ENCODE measurements around the gene JAZF1. TPM values are rescaled to one million over a fixed set of nuclear protein-coding genes. Genes with fewer than 3 reads are reported as not detected.

JAZF1 gene
- total RNA-seq, 1 experiment from 2014 or later = 0.90 TPM

DNA sequence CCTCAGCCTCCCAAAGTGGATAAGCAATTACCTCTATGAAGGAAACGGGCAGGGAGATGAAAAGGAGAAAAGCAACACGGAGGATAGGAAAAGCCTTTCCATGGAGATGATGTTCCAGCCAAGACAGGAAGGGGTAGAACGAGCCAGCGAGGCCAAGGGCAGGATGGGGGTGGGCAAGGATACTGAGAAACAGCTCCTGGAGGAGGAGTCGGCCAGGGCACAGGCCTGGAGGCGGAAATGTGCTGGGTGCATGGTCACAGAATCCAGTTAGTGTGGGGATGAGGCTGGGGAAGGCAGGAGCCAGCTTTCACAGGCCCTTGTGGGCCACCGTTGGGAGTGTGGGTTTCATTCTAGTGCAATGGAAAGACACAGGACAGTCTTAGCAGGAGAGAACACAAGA, 162.6 kb downstream of the JAZF1 start:
- H2AFZ ChIP-seq = no peak overlapping the region
- peaks cover 8% of the 10 kb centered on the region; the same call in 1 of the 2 replicates for H3K4me1 ChIP-seq (replicated peaks; ENCODE audit: insufficient read depth)
- TF ChIP-seq, protein P1, sequence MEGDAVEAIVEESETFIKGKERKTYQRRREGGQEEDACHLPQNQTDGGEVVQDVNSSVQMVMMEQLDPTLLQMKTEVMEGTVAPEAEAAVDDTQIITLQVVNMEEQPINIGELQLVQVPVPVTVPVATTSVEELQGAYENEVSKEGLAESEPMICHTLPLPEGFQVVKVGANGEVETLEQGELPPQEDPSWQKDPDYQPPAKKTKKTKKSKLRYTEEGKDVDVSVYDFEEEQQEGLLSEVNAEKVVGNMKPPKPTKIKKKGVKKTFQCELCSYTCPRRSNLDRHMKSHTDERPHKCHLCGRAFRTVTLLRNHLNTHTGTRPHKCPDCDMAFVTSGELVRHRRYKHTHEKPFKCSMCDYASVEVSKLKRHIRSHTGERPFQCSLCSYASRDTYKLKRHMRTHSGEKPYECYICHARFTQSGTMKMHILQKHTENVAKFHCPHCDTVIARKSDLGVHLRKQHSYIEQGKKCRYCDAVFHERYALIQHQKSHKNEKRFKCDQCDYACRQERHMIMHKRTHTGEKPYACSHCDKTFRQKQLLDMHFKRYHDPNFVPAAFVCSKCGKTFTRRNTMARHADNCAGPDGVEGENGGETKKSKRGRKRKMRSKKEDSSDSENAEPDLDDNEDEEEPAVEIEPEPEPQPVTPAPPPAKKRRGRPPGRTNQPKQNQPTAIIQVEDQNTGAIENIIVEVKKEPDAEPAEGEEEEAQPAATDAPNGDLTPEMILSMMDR (conservative IDR thresholded peaks at IDR 0.05) = no peak
- TF ChIP-seq EZH2 (IDR thresholded peaks at IDR 0.05; ENCODE audit: low read depth) = no peak
- POLR2A ChIA-PET (ENCODE audit: unreplicated experiment) = no interaction called here
- H3K36me3 ChIP-seq (ENCODE audit: low read depth) = no peaks in the 10 kb centered on the region
- BruUV-seq (replicated peaks) = no TSS peak
- H3K79me2 ChIP-seq (ENCODE audit: low read depth) = no peaks in the 10 kb centered on the region
- H3K27me3 ChIP-seq (ENCODE audit: insufficient read depth, low read depth) = no peaks in the 10 kb centered on the region
- H3F3A ChIP-seq (ENCODE audit: insufficient read depth, low read depth) = no peaks in the 10 kb centered on the region
- no peaks in the 10 kb centered on the region for H4K20me1 ChIP-seq (ENCODE audit: insufficient read depth)
- H3K27ac ChIP-seq = no peak overlapping the region
- CTCF ChIA-PET = no interaction called here
- H3K4me2 ChIP-seq = no peak overlapping the region
- intact Hi-C loops (cut with micrococcal nuclease; ENCODE audit: unreplicated experiment) = no loop called here
- DNase-seq = no peak
- 0 out of 2 replicates have a peak, but pooled peaks cover 5% of the 10 kb centered on the region for H3K9me3 ChIP-seq (ENCODE audit: insufficient read depth, low read depth)
- no peak overlapping the region for H3K4me3 ChIP-seq
- H3K9me2 ChIP-seq (ENCODE audit: insufficient read depth) = no peaks in the 10 kb centered on the region

DNA sequence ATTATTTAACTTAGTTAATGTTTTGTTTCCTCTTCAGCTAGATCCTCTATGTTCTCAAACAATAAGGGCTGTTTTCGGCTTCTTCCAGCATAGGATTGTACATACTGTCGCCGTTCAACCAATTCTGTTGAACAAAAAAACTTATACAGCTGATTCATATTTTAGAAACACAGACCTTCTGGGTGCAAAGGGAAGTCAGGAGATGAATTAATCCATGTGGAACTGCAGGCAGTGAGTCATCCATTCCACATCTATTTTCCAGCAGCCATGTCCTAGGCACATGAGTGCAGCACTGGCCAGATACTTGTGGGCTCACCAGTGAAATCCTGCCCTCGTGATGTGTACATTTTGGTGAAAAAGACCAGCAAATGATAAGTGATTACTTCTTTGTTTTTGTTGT, 163.2 kb downstream of the JAZF1 start:
- H3K9me2 ChIP-seq (ENCODE audit: insufficient read depth) = no peaks in the 10 kb centered on the region
- H3K36me3 ChIP-seq (ENCODE audit: low read depth) = no peaks in the 10 kb centered on the region
- peaks cover 8% of the 10 kb centered on the region; the same call in 1 of the 2 replicates for H3K4me1 ChIP-seq (replicated peaks; ENCODE audit: insufficient read depth)
- no peak overlapping the region for H3K4me2 ChIP-seq
- DNase-seq = no peak
- CTCF ChIA-PET = no interaction called here
- no peak overlapping the region for H3K4me3 ChIP-seq
- no peaks in the 10 kb centered on the region for H3F3A ChIP-seq (ENCODE audit: insufficient read depth, low read depth)
- no peaks in the 10 kb centered on the region for H3K79me2 ChIP-seq (ENCODE audit: low read depth)
- TF ChIP-seq EZH2 (IDR thresholded peaks at IDR 0.05; ENCODE audit: low read depth) = no peak
- TF ChIP-seq, protein P1 (conservative IDR thresholded peaks at IDR 0.05) = no peak
- H3K27me3 ChIP-seq (ENCODE audit: insufficient read depth, low read depth) = no peaks in the 10 kb centered on the region
- H4K20me1 ChIP-seq (ENCODE audit: insufficient read depth) = no peaks in the 10 kb centered on the region
- 0 out of 2 replicates have a peak, but pooled peaks cover 5% of the 10 kb centered on the region for H3K9me3 ChIP-seq (ENCODE audit: insufficient read depth, low read depth)
- no peak overlapping the region for H2AFZ ChIP-seq
- intact Hi-C loops (cut with micrococcal nuclease; ENCODE audit: unreplicated experiment) = no loop called here
- BruUV-seq (replicated peaks) = no TSS peak
- POLR2A ChIA-PET (ENCODE audit: unreplicated experiment) = no interaction called here
- H3K27ac ChIP-seq = no peak overlapping the region

DNA sequence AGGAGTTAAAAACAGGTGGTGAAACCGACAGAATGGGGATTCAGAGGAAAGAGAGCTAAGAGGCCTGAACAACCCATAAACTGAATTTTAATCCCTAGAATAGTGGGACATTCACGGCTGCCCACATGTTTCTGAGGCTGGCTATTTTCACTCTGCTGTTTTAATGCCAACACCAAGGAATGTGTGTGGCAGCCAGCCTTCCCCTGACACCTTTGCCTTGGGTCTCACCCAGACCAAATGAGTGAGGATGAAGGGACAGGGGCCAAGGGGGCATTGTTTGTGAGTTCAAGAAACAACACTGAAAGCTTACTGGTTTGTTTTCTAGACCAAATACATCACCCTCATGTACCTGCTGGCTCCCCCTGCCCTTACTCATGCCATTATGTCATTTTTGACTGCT, 164.3 kb downstream of the JAZF1 start:
- DNase-seq = no peak
- intact Hi-C loops (cut with micrococcal nuclease; ENCODE audit: unreplicated experiment) = no loop called here

More for the DNA sequence above, 164.3 kb downstream of the JAZF1 start:
- no peaks in the 10 kb centered on the region for H3K9me2 ChIP-seq (ENCODE audit: insufficient read depth)
- H3K27me3 ChIP-seq (ENCODE audit: insufficient read depth, low read depth) = no peaks in the 10 kb centered on the region
- H3F3A ChIP-seq (ENCODE audit: insufficient read depth, low read depth) = no peaks in the 10 kb centered on the region
- TF ChIP-seq, protein P1 (conservative IDR thresholded peaks at IDR 0.05) = no peak
- TF ChIP-seq EZH2 (IDR thresholded peaks at IDR 0.05; ENCODE audit: low read depth) = no peak
- ChIA-PET CTCF (no interaction called here), POLR2A (ENCODE audit: unreplicated experiment) (no interaction called here)
- no peak overlapping the region for H3K27ac ChIP-seq
- 0 out of 2 replicates have a peak, but pooled peaks cover 5% of the 10 kb centered on the region for H3K9me3 ChIP-seq (ENCODE audit: insufficient read depth, low read depth)
- peaks cover 8% of the 10 kb centered on the region; the same call in 1 of the 2 replicates for H3K4me1 ChIP-seq (replicated peaks; ENCODE audit: insufficient read depth)
- H3K4me3 ChIP-seq = no peak overlapping the region
- no peak overlapping the region for H2AFZ ChIP-seq
- no TSS peak for BruUV-seq (replicated peaks)
- H3K4me2 ChIP-seq = no peak overlapping the region
- H3K36me3 ChIP-seq (ENCODE audit: low read depth) = no peaks in the 10 kb centered on the region
- H4K20me1 ChIP-seq (ENCODE audit: insufficient read depth) = no peaks in the 10 kb centered on the region
- no peaks in the 10 kb centered on the region for H3K79me2 ChIP-seq (ENCODE audit: low read depth)

Data from PC-9 (cell line).